K562 (cell line): ENCODE measurements around the gene PIN4. TPM values are rescaled to one million over a fixed set of nuclear protein-coding genes. Genes with fewer than 3 reads are reported as not detected.

Experiments
- ARID3A ChIP-seq: IDR thresholded peaks from 2 replicates; pipeline ENCODE4 v1.6.1; 2012; ENCODE audit warnings: low read depth, low read length, improper control_type of control experiment, borderline replicate concordance
- E2F6 ChIP-seq, 2 experiments: IDR thresholded peaks; 2 replicates each; pipeline ENCODE4 v1.6.1; 2011; ENCODE audit warnings: borderline replicate concordance in 1 of 2, control low read depth in 1 of 2, low read depth in 1 of 2, low read length in 1 of 2, mild to moderate bottlenecking in 1 of 2, mixed read lengths in 1 of 2, moderate library complexity in 1 of 2; ENCODE audit not compliant: insufficient read depth in 1 of 2, insufficient read length in 1 of 2, poor library complexity in 1 of 2, severe bottlenecking in 1 of 2; ENCODE audit errors: extremely low read depth in 1 of 2
- EGR1 ChIP-seq: fragments of 450-650 bp; conservative IDR thresholded peaks from 2 replicates; pipeline ENCODE4 v1.6.1; 2017; ENCODE audit warnings: mild to moderate bottlenecking
- MAZ ChIP-seq, 2 experiments: fragments of 450-650 bp in 1 of 2; sonication (generic) in 1 of 2; formaldehyde crosslinking; IDR thresholded peaks in 1 of 2; conservative IDR thresholded peaks in 1 of 2; 2 replicates each; pipeline versions ENCODE4 v1.4.0 to v1.5.0; 2020; ENCODE audit warnings: mild to moderate bottlenecking in 1 of 2, missing genetic modification reagents in 1 of 2
- MCM2 ChIP-seq: fragments of 450-650 bp; IDR thresholded peaks from 2 replicates; pipeline ENCODE4 v1.6.1; 2017; ENCODE audit warnings: low read depth, mild to moderate bottlenecking
- MTA1 ChIP-seq: fragments of 450-650 bp; IDR thresholded peaks from 2 replicates; pipeline ENCODE4 v1.6.1; 2017; ENCODE audit warnings: borderline replicate concordance
- MTA3 ChIP-seq: fragments of 450-650 bp; formaldehyde crosslinking; IDR thresholded peaks from 2 replicates; pipeline ENCODE4 v1.6.1; 2017; ENCODE audit warnings: mild to moderate bottlenecking, borderline replicate concordance
- PHF20 ChIP-seq: fragments of 450-650 bp; IDR thresholded peaks from 2 replicates; pipeline ENCODE4 v1.6.1; 2018; ENCODE audit not compliant: partially characterized antibody
- POLR2H ChIP-seq: IDR thresholded peaks from 2 replicates; pipeline ENCODE4 v1.6.1; 2016; ENCODE audit warnings: missing genetic modification characterization, low read depth, mild to moderate bottlenecking, control low read depth, missing compliant biosample characterization, moderate library complexity
- PURB ChIP-seq: sonication (generic); formaldehyde crosslinking; IDR thresholded peaks from 2 replicates; pipeline ENCODE4 v1.9.0; 2021; ENCODE audit warnings: low read depth, mild to moderate bottlenecking, missing genetic modification reagents
- TCF15 ChIP-seq: fragments of 250-450 bp; sonication (Bioruptor Pico); IDR thresholded peaks from 2 replicates; pipeline ENCODE4 v1.8.0; 2022; ENCODE audit warnings: moderate library complexity, mild to moderate bottlenecking, inconsistent platforms
- TFAP4 ChIP-seq: sonication (generic); formaldehyde crosslinking; IDR thresholded peaks from 2 replicates; pipeline ENCODE4 v1.8.0; 2022; ENCODE audit warnings: missing genetic modification reagents, mild to moderate bottlenecking, moderate library complexity, borderline replicate concordance
- U2AF1 ChIP-seq: fragments of 200-400 bp; formaldehyde crosslinking; optimal IDR thresholded peaks from 2 replicates; pipeline ENCODE3; 2017; ENCODE audit warnings: mild to moderate bottlenecking, low read depth, low read length, moderate library complexity
- ZBTB7A ChIP-seq: IDR thresholded peaks from 2 replicates; pipeline ENCODE4 v1.6.1; 2011; ENCODE audit warnings: low read depth, mild to moderate bottlenecking, low read length, moderate library complexity, borderline replicate concordance; ENCODE audit not compliant: control insufficient read depth
- ZBTB8A ChIP-seq: fragments of 450-650 bp; IDR thresholded peaks from 2 replicates; pipeline ENCODE4 v1.6.1; 2018; ENCODE audit warnings: mild to moderate bottlenecking, moderate library complexity; ENCODE audit not compliant: partially characterized antibody
- ZNF224 ChIP-seq: sonication (generic); formaldehyde crosslinking; IDR thresholded peaks from 2 replicates; pipeline ENCODE4 v1.8.0; 2022; ENCODE audit warnings: mild to moderate bottlenecking, missing genetic modification reagents
- ZNF592 ChIP-seq: fragments of 450-650 bp; IDR thresholded peaks from 2 replicates; pipeline ENCODE4 v1.6.1; 2017; ENCODE audit warnings: antibody characterized with exemption, mild to moderate bottlenecking
- polyA plus RNA-seq, 8 experiments: library from polyadenylated mRNA; depleted of rRNA in 4 of 8; stranded (reverse) in 5 of 8; unstranded in 3 of 8; fragments of >200 nt; fragmentation: Nextera tagmentation in 2 of 8; fragmentation: Illumina TruSeq in 1 of 8; extraction: Ambion mirVana in 2 of 8; extraction: Trizol in 1 of 8; gene quantifications; 2 replicates each; pipeline versions ENCODE4 v1.2.1 to v1.2.3, GENCODE V29; 2011 to 2014; ENCODE audit warnings: inconsistent platforms in 1 of 8, missing spikeins in 1 of 8
- total RNA-seq, 7 experiments: library from RNA; depleted of rRNA in 6 of 7; stranded (reverse); fragments of >200 nt in 6 of 7; fragmentation: Illumina TruSeq in 2 of 7; extraction: Trizol in 2 of 7; gene quantifications; 2 replicates each; pipeline versions ENCODE4 v1.2.1 to v1.2.3, GENCODE V29; 2011 to 2021; ENCODE audit warnings: low replicate concordance in 1 of 7

PIN4 gene
- total and polyA plus RNA-seq, 9 of the 15 experiments (the other 6 are each of a cell fraction or from before 2014, with no cell fraction given): 10.0 to 132 (median 45.6) TPM

GRCh38 chrX:72181178-72182125, at the start of gene PIN4 (continued):
- TF ChIP-seq ARID3A (no peak), EGR1 (peak; percentile 28), TCF15 (CRISPR knock-in tag) (no peak), ZBTB7A (0 out of 2 replicates have a peak, but pooled peaks have one; percentile 31), MAZ (CRISPR knock-in tag; conservative IDR thresholded peaks at IDR 0.05 in 1 of 2, IDR thresholded peaks at IDR 0.05 in 1 of 2) (no peak), POLR2H (tag) (peak; percentile 15; the same call in 1 of the 2 replicates), TFAP4 (peak; percentile 49; the same call in 1 of the 2 replicates), ZBTB8A (no peak), MTA1 (peak; percentile 81; the same call in 1 of the 2 replicates), MCM2 (no peak), ZNF224 (CRISPR knock-in tag) (no peak), PURB (CRISPR knock-in tag) (no peak), MTA3 (0 out of 2 replicates have a peak, but pooled peaks have one; percentile 15), U2AF1 (no peak), E2F6 (IDR thresholded peaks at IDR 0.05; ENCODE audit: borderline replicate concordance in 1 of 2, extremely low read depth in 1 of 2, insufficient read depth in 1 of 2, insufficient read length in 1 of 2, low read depth in 1 of 2, low read length in 1 of 2, poor library complexity in 1 of 2, severe bottlenecking in 1 of 2) (peak; percentile 66 to 76), ZNF592 (no peak), PHF20 (peak; percentile 77)
